Activated CD4-positive, alpha-beta T cell treated with anti-CD3 and anti-CD28 coated beads, Interleukin-2, amount 50 U/mL, for 1 hour (primary cell): ENCODE measurements around the gene BANF2.

Source experiments
- DNase-seq: peaks from one replicate; pipeline ENCODE4 v3.0.0-alpha.2; 2020

The BANF2 gene

GRCh38 chr20:17735959-17736621, 36.3 kb downstream of the BANF2 start:
- DNase-seq: no peak

GRCh38 chr20:17738154-17738553, 38.4 kb downstream of the BANF2 start:
- DNase-seq: no peak

GRCh38 chr20:17741220-17741619, 41.5 kb downstream of the BANF2 start:
- no peak for DNase-seq

GRCh38 chr20:17742731-17743130, 43.0 kb downstream of the BANF2 start:
- no peak for DNase-seq

- no peak for DNase-seq
These were observed 43.9 kb downstream of the BANF2 start for GRCh38 chr20:17743677-17744076.

- DNase-seq: no peak
These were observed 47.7 kb downstream of the BANF2 start for GRCh38 chr20:17747431-17747846.

- no peak for DNase-seq
These were observed 48.5 kb downstream of the BANF2 start for GRCh38 chr20:17748279-17748678.

- no peak for DNase-seq
These were observed 49.8 kb downstream of the BANF2 start for GRCh38 chr20:17749626-17749977.

GRCh38 chr20:17749978-17750721, 50.4 kb downstream of the BANF2 start:
- no peak for DNase-seq

- DNase-seq: no peak
These were observed 50.9 kb downstream of the BANF2 start for GRCh38 chr20:17750722-17751045.

GRCh38 chr20:17751640-17752039, 51.9 kb downstream of the BANF2 start:
- no peak for DNase-seq

- DNase-seq: no peak
These were observed 52.7 kb downstream of the BANF2 start for GRCh38 chr20:17752459-17752858.

- DNase-seq: no peak
These were observed 53.8 kb downstream of the BANF2 start for GRCh38 chr20:17753516-17753915.

- no peak for DNase-seq
These were observed 56.8 kb downstream of the BANF2 start for GRCh38 chr20:17756529-17756928.

GRCh38 chr20:17757496-17757895, 57.7 kb downstream of the BANF2 start:
- no peak for DNase-seq

- no peak for DNase-seq
These were observed 58.2 kb downstream of the BANF2 start for GRCh38 chr20:17758010-17758409.

- no peak for DNase-seq
These were observed 58.7 kb downstream of the BANF2 start for GRCh38 chr20:17758512-17758911.

- DNase-seq: no peak
These were observed 59.7 kb downstream of the BANF2 start for GRCh38 chr20:17759449-17759848.

GRCh38 chr20:17761604-17762003, 61.8 kb downstream of the BANF2 start:
- no peak for DNase-seq

- no peak for DNase-seq
These were observed 62.6 kb downstream of the BANF2 start for GRCh38 chr20:17762243-17762872.

GRCh38 chr20:17762873-17763557, 63.2 kb downstream of the BANF2 start:
- no peak for DNase-seq

GRCh38 chr20:17765017-17765416, 65.3 kb downstream of the BANF2 start:
- no peak for DNase-seq

GRCh38 chr20:17765584-17765983, 65.8 kb downstream of the BANF2 start:
- DNase-seq: no peak

- DNase-seq: no peak
These were observed 66.5 kb downstream of the BANF2 start for GRCh38 chr20:17766226-17766625.
